Gastrocnemius medialis (tissue), 4 donors: Measurements from ENCODE around the gene ZNF423. TPM values are rescaled to one million over a fixed set of nuclear protein-coding genes. Genes with fewer than 3 reads are reported as not detected.

Experiments used
- ATAC-seq, 2 donors: fragments of 150-250 bp; one replicate each; pipeline ENCODE4 v1.9.1; 2016
- DNase-seq, 2 donors: peaks; one replicate each; pipeline ENCODE4 v3.0.0-alpha.2; 2019
- H3K27ac ChIP-seq, 4 donors: fragments of 200-600 bp; sonication (generic); 1 replicate in 1 of 4; 2 replicates in 3 of 4; pipeline ENCODE4 v1.5.1; 2016 to 2018; ENCODE audit warnings: mild to moderate bottlenecking in 2 of 4, moderate library complexity in 1 of 4
- H3K27me3 ChIP-seq, 3 donors: fragments of 200-600 bp; sonication (generic) in 2 of 3; 1 replicate in 1 of 3; 2 replicates in 2 of 3; pipeline versions ENCODE4 v1.5.1 to v1.6.0; 2016 to 2019; ENCODE audit warnings: mild to moderate bottlenecking in 1 of 3, moderate library complexity in 1 of 3
- H3K36me3 ChIP-seq, 2 donors: fragments of 200-600 bp; sonication (generic) in 1 of 2; one replicate each; pipeline ENCODE4 v1.5.1; 2017 to 2018
- H3K4me1 ChIP-seq, 2 donors: fragments of 200-600 bp; sonication (generic) in 1 of 2; one replicate each; pipeline ENCODE4 v1.5.1; 2016 to 2017; ENCODE audit warnings: mild to moderate bottlenecking in 2 of 2
- H3K4me3 ChIP-seq, 4 donors: fragments of 200-600 bp; sonication (generic) in 3 of 4; 1 replicate in 1 of 4; 2 replicates in 3 of 4; pipeline ENCODE4 v1.5.1; 2016 to 2019; ENCODE audit warnings: mild to moderate bottlenecking in 2 of 4
- H3K9me3 ChIP-seq, 3 donors: fragments of 200-600 bp; sonication (generic) in 2 of 3; 1 replicate in 1 of 3; 2 replicates in 2 of 3; pipeline ENCODE4 v1.5.1; 2016 to 2019
- POLR2A ChIP-seq, 2 donors: fragments of 450-650 bp; IDR thresholded peaks; one replicate each; pipeline ENCODE4 v1.6.1; 2017; ENCODE audit warnings: antibody characterized with exemption in 2 of 2, mild to moderate bottlenecking in 2 of 2, moderate library complexity in 2 of 2
- in situ Hi-C, 4 donors: fragments of 200-750 bp; cut with MboI; loops; one replicate each; pipeline versions ENCODE4 v1.15.0 to v1.8.0; 2017; ENCODE audit warnings: low sequenced_read_pairs in 4 of 4
- intact Hi-C: fragments of 100-400 bp; cut with DNase I; formaldehyde crosslinking; loops from one replicate; pipeline ENCODE4 v1.15.1; 2023; ENCODE audit warnings: low total_unique reads
- total RNA-seq, 4 donors: library from RNA; depleted of rRNA; stranded (reverse); fragments of >200 nt; gene quantifications; one replicate each; pipeline versions ENCODE4 v1.1.0 to v1.2.3, GENCODE V29; 2016
- TF ChIP-seq, protein P1 (sequence below), 5 experiments: fragments of 450-650 bp in 3 of 5; fragments of 200-600 bp in 2 of 5; sonication (generic) in 2 of 5; IDR thresholded peaks in 4 of 5; conservative IDR thresholded peaks in 1 of 5; 1 replicate in 4 of 5; 2 replicates in 1 of 5; pipeline ENCODE4 v1.5.1; 2016 to 2019; ENCODE audit warnings: antibody characterized with exemption in 5 of 5, mild to moderate bottlenecking in 3 of 5, moderate library complexity in 3 of 5

Gene ZNF423
- total RNA-seq, 4 donors from 2014 or later: 8.4 to 15.8 (median 12.5) TPM

DNA sequence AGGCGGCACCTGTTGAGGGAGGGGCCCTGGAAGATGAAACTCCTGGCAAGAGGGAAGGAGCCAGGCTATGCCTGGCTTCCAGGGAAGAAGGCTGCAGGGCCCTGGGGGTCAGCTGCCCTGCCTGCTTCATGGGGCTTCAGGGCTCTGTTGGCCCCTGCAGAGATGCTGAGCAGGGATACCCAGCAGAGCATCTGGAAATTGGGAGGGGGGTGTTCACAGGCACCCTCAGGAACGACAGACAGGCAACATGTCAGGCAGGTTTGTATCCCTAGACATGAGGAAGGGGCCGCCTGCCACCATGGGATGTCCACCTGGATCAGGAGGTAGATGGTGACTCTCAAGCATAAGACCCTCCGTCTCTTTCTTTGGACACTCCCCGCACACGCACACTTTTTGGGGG lies 13.8 kb upstream of the ZNF423 start:
- Histone ChIP-seq H3K4me1 (no peaks in the 10 kb centered on the region), H3K4me3 (no peak overlapping the region), H3K36me3 (no peaks in the 10 kb centered on the region), H3K9me3 (no peaks in the 10 kb centered on the region), H3K27me3 (no peaks in the 10 kb centered on the region), H3K27ac (no peak overlapping the region)
- no peak for DNase-seq
- intact Hi-C loops (no loop called here), in situ Hi-C loops (loop anchor here (25.0 kb wide), 2 partner anchors 257 to 382 kb away; no protein-coding TSS in a partner anchor)
- no peak for TF ChIP-seq POLR2A (IDR thresholded peaks at IDR 0.05)
- TF ChIP-seq, protein P1, sequence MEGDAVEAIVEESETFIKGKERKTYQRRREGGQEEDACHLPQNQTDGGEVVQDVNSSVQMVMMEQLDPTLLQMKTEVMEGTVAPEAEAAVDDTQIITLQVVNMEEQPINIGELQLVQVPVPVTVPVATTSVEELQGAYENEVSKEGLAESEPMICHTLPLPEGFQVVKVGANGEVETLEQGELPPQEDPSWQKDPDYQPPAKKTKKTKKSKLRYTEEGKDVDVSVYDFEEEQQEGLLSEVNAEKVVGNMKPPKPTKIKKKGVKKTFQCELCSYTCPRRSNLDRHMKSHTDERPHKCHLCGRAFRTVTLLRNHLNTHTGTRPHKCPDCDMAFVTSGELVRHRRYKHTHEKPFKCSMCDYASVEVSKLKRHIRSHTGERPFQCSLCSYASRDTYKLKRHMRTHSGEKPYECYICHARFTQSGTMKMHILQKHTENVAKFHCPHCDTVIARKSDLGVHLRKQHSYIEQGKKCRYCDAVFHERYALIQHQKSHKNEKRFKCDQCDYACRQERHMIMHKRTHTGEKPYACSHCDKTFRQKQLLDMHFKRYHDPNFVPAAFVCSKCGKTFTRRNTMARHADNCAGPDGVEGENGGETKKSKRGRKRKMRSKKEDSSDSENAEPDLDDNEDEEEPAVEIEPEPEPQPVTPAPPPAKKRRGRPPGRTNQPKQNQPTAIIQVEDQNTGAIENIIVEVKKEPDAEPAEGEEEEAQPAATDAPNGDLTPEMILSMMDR (IDR thresholded peaks at IDR 0.05 in 4 of 5, conservative IDR thresholded peaks at IDR 0.05 in 1 of 5): no peak
- no peak for ATAC-seq

DNA sequence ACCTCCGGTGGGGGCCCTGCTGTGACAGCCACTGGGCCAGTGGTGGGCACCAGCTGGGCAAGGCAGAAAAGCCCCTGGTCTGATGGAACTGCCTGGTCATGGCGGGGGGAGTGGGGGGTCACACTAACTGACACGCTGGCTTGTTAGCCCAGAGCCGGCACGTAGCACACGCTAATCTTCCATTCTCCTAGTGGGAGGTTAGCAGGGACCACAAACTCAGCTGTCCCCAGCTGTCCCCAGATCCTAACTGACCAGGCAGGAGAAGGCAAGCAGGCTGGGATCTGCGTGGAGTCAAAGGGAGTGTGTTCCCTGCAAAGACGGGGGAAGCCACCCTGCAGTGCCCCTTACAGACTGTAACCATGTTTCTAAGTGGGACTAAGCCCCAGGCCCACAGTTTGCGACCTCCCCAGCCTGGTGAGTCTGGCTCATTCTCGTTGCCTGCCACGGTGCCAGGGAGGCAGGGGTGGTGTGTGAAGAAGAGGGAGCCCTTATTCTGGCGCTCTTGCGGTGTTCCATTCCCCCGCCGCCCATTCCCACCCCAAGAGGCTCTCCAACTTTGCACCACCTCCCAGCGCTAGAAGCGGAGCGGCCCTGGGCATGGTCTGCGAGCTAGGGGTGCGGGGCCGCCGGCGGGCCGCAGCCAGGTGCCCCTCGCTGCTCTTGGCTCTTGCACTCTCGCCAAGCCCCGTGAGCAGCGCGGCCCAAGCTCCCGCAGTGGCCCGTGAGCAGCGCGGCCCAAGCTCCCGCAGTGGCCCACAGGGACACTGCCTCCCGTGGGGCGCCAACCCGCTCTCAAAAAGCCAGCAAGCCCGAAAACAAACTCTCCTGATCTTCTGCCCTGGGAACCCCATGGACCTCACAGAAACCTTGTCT lies 12.1 kb upstream of the ZNF423 start:
- DNase-seq (no peak), ATAC-seq (no peak)
- no peaks in the 10 kb centered on the region for H3K27me3 ChIP-seq
- intact Hi-C loops: no loop called here
- in situ Hi-C loops: loop anchor here (25.0 kb wide), 2 partner anchors 256 to 381 kb away; no protein-coding TSS in a partner anchor
- TF ChIP-seq, protein P1 (IDR thresholded peaks at IDR 0.05 in 4 of 5, conservative IDR thresholded peaks at IDR 0.05 in 1 of 5): no peak
- no peak for TF ChIP-seq POLR2A (IDR thresholded peaks at IDR 0.05)
- no peak overlapping the region for H3K27ac ChIP-seq
- H3K4me3 ChIP-seq: no peak overlapping the region
- H3K4me1 ChIP-seq: no peaks in the 10 kb centered on the region
- no peaks in the 10 kb centered on the region for H3K9me3 ChIP-seq
- H3K36me3 ChIP-seq: no peaks in the 10 kb centered on the region

DNA sequence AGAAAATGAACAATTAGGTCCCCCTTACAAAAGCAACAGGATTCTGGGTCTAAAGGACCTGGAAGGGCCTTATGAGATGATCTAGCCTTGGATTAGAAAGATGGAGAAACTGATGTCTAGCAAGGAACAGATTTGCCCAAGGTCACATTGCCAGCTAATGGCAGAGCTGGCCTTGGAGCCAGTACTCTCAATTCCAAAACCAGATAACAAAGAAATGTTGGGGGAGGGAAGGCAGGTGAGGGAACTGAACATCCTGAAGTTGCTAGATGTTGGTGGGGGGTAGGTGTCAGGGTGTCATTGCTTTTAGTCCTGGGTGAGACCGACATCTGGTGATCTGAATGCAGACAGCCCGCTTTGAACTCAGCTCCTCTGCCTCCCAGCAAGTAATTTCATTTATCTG lies 11.3 kb upstream of the ZNF423 start:
- Histone ChIP-seq H3K9me3 (no peaks in the 10 kb centered on the region), H3K36me3 (no peaks in the 10 kb centered on the region), H3K27me3 (no peaks in the 10 kb centered on the region), H3K27ac (no peak overlapping the region), H3K4me3 (no peak overlapping the region), H3K4me1 (no peaks in the 10 kb centered on the region)
- DNase-seq: no peak
- ATAC-seq: no peak
- TF ChIP-seq, protein P1 (IDR thresholded peaks at IDR 0.05 in 4 of 5, conservative IDR thresholded peaks at IDR 0.05 in 1 of 5): no peak
- TF ChIP-seq POLR2A (IDR thresholded peaks at IDR 0.05): no peak
- intact Hi-C loops (no loop called here), in situ Hi-C loops (loop anchor here (25.0 kb wide), 2 partner anchors 255 to 380 kb away; no protein-coding TSS in a partner anchor)

DNA sequence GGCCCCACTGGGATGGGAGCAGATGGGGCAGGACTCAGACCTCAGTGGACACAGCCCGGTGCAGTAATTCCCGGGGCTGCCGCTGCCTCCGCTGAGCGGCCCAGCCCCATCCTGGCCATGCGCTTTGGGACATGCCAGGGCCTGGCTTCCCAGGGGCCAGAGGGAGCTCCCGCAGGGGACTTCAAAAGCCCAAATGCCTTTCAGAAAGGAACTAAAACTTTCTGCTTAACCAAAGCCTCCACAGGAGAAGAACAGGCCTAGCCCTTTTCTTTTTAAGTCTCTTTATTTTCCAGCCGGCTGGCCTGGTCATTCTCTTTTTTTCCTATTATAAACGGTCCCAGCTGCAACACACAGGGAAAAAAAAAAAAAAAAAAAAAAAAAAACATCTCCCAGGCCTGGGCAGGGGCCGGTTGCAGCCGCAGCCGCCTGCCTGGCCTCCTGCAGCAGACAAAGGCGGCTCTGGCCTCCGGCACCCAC lies 10.7 kb upstream of the ZNF423 start:
- TF ChIP-seq POLR2A (IDR thresholded peaks at IDR 0.05): no peak
- TF ChIP-seq, protein P1 (IDR thresholded peaks at IDR 0.05 in 4 of 5, conservative IDR thresholded peaks at IDR 0.05 in 1 of 5): no peak
- Histone ChIP-seq H3K4me3 (no peak overlapping the region), H3K27me3 (no peaks in the 10 kb centered on the region), H3K9me3 (no peaks in the 10 kb centered on the region), H3K4me1 (no peaks in the 10 kb centered on the region), H3K36me3 (no peaks in the 10 kb centered on the region), H3K27ac (no peak overlapping the region)
- in situ Hi-C loops (loop anchor here (25.0 kb wide), 2 partner anchors 254 to 379 kb away; no protein-coding TSS in a partner anchor), intact Hi-C loops (no loop called here)
- DNase-seq (no peak), ATAC-seq (no peak)
